T-helper 1 cell treated with Interleukin-12 subunit alpha and Interleukin-12 subunit beta and Interleukin-4 antibody, amounts not matched to agents 30 μg/mL and 1 μg/mL, for 36 hours (primary cell): ENCODE measurements around the gene GPNMB.
"Not testable (repeated sequence)": the region's sequence is repeated elsewhere in the genome, so short reads cannot be mapped to it uniquely, and the experiment has no call there.

Experiments
- H3K27ac Mint-ChIP-seq: one replicate; pipeline ENCODE4 v1.8.0; 2021; ENCODE audit warnings: mild to moderate bottlenecking, mixed read lengths
- H3K27me3 Mint-ChIP-seq: one replicate; pipeline ENCODE4 v1.8.0; 2021; ENCODE audit warnings: low read depth, mixed read lengths
- H3K36me3 Mint-ChIP-seq: one replicate; pipeline ENCODE4 v1.8.0; 2021; ENCODE audit warnings: low read depth, mixed read lengths
- H3K4me1 Mint-ChIP-seq: one replicate; pipeline ENCODE4 v1.8.0; 2021; ENCODE audit warnings: low read depth, mixed read lengths
- H3K4me3 Mint-ChIP-seq: one replicate; pipeline ENCODE4 v1.8.0; 2021; ENCODE audit warnings: mild to moderate bottlenecking, moderate library complexity, mixed read lengths
- H3K9me3 Mint-ChIP-seq: one replicate; pipeline ENCODE4 v1.8.0; 2021; ENCODE audit warnings: mixed read lengths

GPNMB gene

GRCh38 chr7:23214938-23215337, 31.6 kb upstream of the GPNMB start:
- Mint-ChIP-seq H3K9me3 (no peaks in the 10 kb centered on the region), H3K4me3 (no peak overlapping the region), H3K27me3 (peaks cover 13% of the 10 kb centered on the region), H3K27ac (no peak overlapping the region), H3K36me3 (no peaks in the 10 kb centered on the region), H3K4me1 (no peaks in the 10 kb centered on the region)

GRCh38 chr7:23216021-23216420, 30.6 kb upstream of the GPNMB start:
- Mint-ChIP-seq H3K27ac (no peak overlapping the region), H3K9me3 (no peaks in the 10 kb centered on the region), H3K4me1 (no peaks in the 10 kb centered on the region)

GRCh38 chr7:23218196-23218595, 28.4 kb upstream of the GPNMB start:
- Mint-ChIP-seq H3K36me3 (no peaks in the 10 kb centered on the region), H3K27me3 (peaks cover 10% of the 10 kb centered on the region), H3K9me3 (no peaks in the 10 kb centered on the region), H3K4me3 (no peak overlapping the region), H3K4me1 (no peaks in the 10 kb centered on the region), H3K27ac (no peak overlapping the region)

More at GRCh38 chr7:23216021-23216420, 30.6 kb upstream of the GPNMB start:
- H3K4me3 Mint-ChIP-seq, result no peak overlapping the region
- H3K36me3 Mint-ChIP-seq, result no peaks in the 10 kb centered on the region
- H3K27me3 Mint-ChIP-seq, result peaks cover 11% of the 10 kb centered on the region

- Mint-ChIP-seq H3K4me1 (no peaks in the 10 kb centered on the region), H3K9me3 (no peaks in the 10 kb centered on the region), H3K36me3 (no peaks in the 10 kb centered on the region), H3K27me3 (peaks cover 10% of the 10 kb centered on the region), H3K27ac (no peak overlapping the region), H3K4me3 (no peak overlapping the region)
Observed at GRCh38 chr7:23220690-23221305, 25.8 kb upstream of the GPNMB start.

- H3K4me1 Mint-ChIP-seq, result no peaks in the 10 kb centered on the region
- H3K36me3 Mint-ChIP-seq, result no peaks in the 10 kb centered on the region
- peaks cover 10% of the 10 kb centered on the region for H3K27me3 Mint-ChIP-seq
- H3K9me3 Mint-ChIP-seq, result no peaks in the 10 kb centered on the region
- H3K27ac Mint-ChIP-seq, result no peak overlapping the region
- no peak overlapping the region for H3K4me3 Mint-ChIP-seq
Observed at GRCh38 chr7:23222439-23223030, 24.0 kb upstream of the GPNMB start.

- not testable (repeated sequence) for H3K27me3 Mint-ChIP-seq, H3K4me3 Mint-ChIP-seq, H3K27ac Mint-ChIP-seq, H3K9me3 Mint-ChIP-seq, H3K4me1 Mint-ChIP-seq, H3K36me3 Mint-ChIP-seq
Observed at GRCh38 chr7:23224364-23224763, 22.2 kb upstream of the GPNMB start.

- no peaks in the 10 kb centered on the region for H3K36me3 Mint-ChIP-seq
- no peaks in the 10 kb centered on the region for H3K27me3 Mint-ChIP-seq
- H3K4me1 Mint-ChIP-seq, result no peaks in the 10 kb centered on the region
- no peak overlapping the region for H3K4me3 Mint-ChIP-seq
- no peaks in the 10 kb centered on the region for H3K9me3 Mint-ChIP-seq
- no peak overlapping the region for H3K27ac Mint-ChIP-seq
Observed at GRCh38 chr7:23226844-23227450, 19.6 kb upstream of the GPNMB start.

GRCh38 chr7:23228412-23228811, 18.2 kb upstream of the GPNMB start:
- H3K4me3 Mint-ChIP-seq, result no peak overlapping the region
- H3K9me3 Mint-ChIP-seq, result no peaks in the 10 kb centered on the region
- H3K36me3 Mint-ChIP-seq, result no peaks in the 10 kb centered on the region
- H3K27me3 Mint-ChIP-seq, result no peaks in the 10 kb centered on the region
- H3K27ac Mint-ChIP-seq, result no peak overlapping the region
- no peaks in the 10 kb centered on the region for H3K4me1 Mint-ChIP-seq

- Mint-ChIP-seq H3K27me3 (no peaks in the 10 kb centered on the region), H3K27ac (no peak overlapping the region), H3K9me3 (no peaks in the 10 kb centered on the region), H3K4me1 (no peaks in the 10 kb centered on the region), H3K36me3 (no peaks in the 10 kb centered on the region), H3K4me3 (no peak overlapping the region)
Observed at GRCh38 chr7:23230641-23231101, 15.9 kb upstream of the GPNMB start.

GRCh38 chr7:23232966-23233365, 13.6 kb upstream of the GPNMB start:
- Mint-ChIP-seq H3K36me3 (no peaks in the 10 kb centered on the region), H3K27me3 (peaks cover 2% of the 10 kb centered on the region), H3K4me3 (no peak overlapping the region), H3K4me1 (no peaks in the 10 kb centered on the region), H3K9me3 (no peaks in the 10 kb centered on the region), H3K27ac (no peak overlapping the region)

GRCh38 chr7:23234569-23235296, 11.8 kb upstream of the GPNMB start:
- no peak overlapping the region for H3K4me3 Mint-ChIP-seq

GRCh38 chr7:23235813-23236221, 10.8 kb upstream of the GPNMB start:
- H3K4me1 Mint-ChIP-seq, result no peaks in the 10 kb centered on the region
- H3K9me3 Mint-ChIP-seq, result no peaks in the 10 kb centered on the region
- no peak overlapping the region for H3K4me3 Mint-ChIP-seq
- H3K27me3 Mint-ChIP-seq, result peaks cover 3% of the 10 kb centered on the region
- no peaks in the 10 kb centered on the region for H3K36me3 Mint-ChIP-seq
- no peak overlapping the region for H3K27ac Mint-ChIP-seq

More at GRCh38 chr7:23234569-23235296, 11.8 kb upstream of the GPNMB start:
- H3K9me3 Mint-ChIP-seq, result no peaks in the 10 kb centered on the region
- H3K27ac Mint-ChIP-seq, result no peak overlapping the region
- H3K36me3 Mint-ChIP-seq, result no peaks in the 10 kb centered on the region
- H3K27me3 Mint-ChIP-seq, result peaks cover 3% of the 10 kb centered on the region
- no peaks in the 10 kb centered on the region for H3K4me1 Mint-ChIP-seq

- H3K27me3 Mint-ChIP-seq, result peaks cover 3% of the 10 kb centered on the region
- no peaks in the 10 kb centered on the region for H3K4me1 Mint-ChIP-seq
- no peak overlapping the region for H3K27ac Mint-ChIP-seq
- no peaks in the 10 kb centered on the region for H3K9me3 Mint-ChIP-seq
- no peak overlapping the region for H3K4me3 Mint-ChIP-seq
- no peaks in the 10 kb centered on the region for H3K36me3 Mint-ChIP-seq
Observed at GRCh38 chr7:23237000-23237399, 9.6 kb upstream of the GPNMB start.

- Mint-ChIP-seq H3K27me3 (peaks cover 6% of the 10 kb centered on the region), H3K4me1 (no peaks in the 10 kb centered on the region), H3K27ac (no peak overlapping the region), H3K36me3 (no peaks in the 10 kb centered on the region), H3K4me3 (no peak overlapping the region), H3K9me3 (no peaks in the 10 kb centered on the region)
Observed at GRCh38 chr7:23238983-23239652, 7.5 kb upstream of the GPNMB start.
